ENCODE measurements around the gene WAS.
"Not testable (repeated sequence)": the region's sequence is repeated elsewhere in the genome, so short reads cannot be mapped to it uniquely, and the experiment has no call there.

Gene WAS

GRCh38 chrX:48676893-48677270 is 6.7 kb upstream of the WAS start:
- no peak for DNase-seq (ENCODE audit: low read depth)
- peak overlapping the region; percentile 85 for H3K4me3 ChIP-seq (ENCODE audit: low read depth, low read length)
- no peak for TF ChIP-seq CTCF (IDR thresholded peaks at IDR 0.05; ENCODE audit: low read depth, low read length, missing control alignments)

GRCh38 chrX:48677516-48677915 is 6.1 kb upstream of the WAS start:
- no peak for DNase-seq (ENCODE audit: low read depth)
- TF ChIP-seq CTCF (IDR thresholded peaks at IDR 0.05; ENCODE audit: low read depth, low read length, missing control alignments), result no peak
- H3K4me3 ChIP-seq (ENCODE audit: low read depth, low read length), result peak overlapping the region; percentile 85

- not testable (repeated sequence) for DNase-seq (ENCODE audit: low read depth); H3K4me3 ChIP-seq (ENCODE audit: low read depth, low read length)
These were observed 3.1 kb upstream of the WAS start for GRCh38 chrX:48680467-48680866.

GRCh38 chrX:48680925-48681324 is 2.7 kb upstream of the WAS start:
- not testable (repeated sequence) for H3K4me3 ChIP-seq (ENCODE audit: low read depth, low read length); DNase-seq (ENCODE audit: low read depth)

- TF ChIP-seq CTCF (IDR thresholded peaks at IDR 0.05; ENCODE audit: low read depth, low read length, missing control alignments), result no peak
- no peak for DNase-seq (ENCODE audit: low read depth)
- H3K4me3 ChIP-seq (ENCODE audit: low read depth, low read length), result no peak overlapping the region
These were observed 1.9 kb upstream of the WAS start for GRCh38 chrX:48681539-48682183.

GRCh38 chrX:48682795-48683194 is 804 bp upstream of the WAS start:
- H3K4me3 ChIP-seq (ENCODE audit: low read depth, low read length); DNase-seq (ENCODE audit: low read depth): not testable (repeated sequence)

- peak overlapping the region; percentile 88 for H3K4me3 ChIP-seq (ENCODE audit: low read depth, low read length)
- TF ChIP-seq CTCF (IDR thresholded peaks at IDR 0.05; ENCODE audit: low read depth, low read length, missing control alignments), result no peak
- no peak for DNase-seq (ENCODE audit: low read depth)
These were observed 535 bp downstream of the WAS start for GRCh38 chrX:48684134-48684533.

GRCh38 chrX:48685416-48685815 is 1.8 kb downstream of the WAS start:
- DNase-seq (ENCODE audit: low read depth), result no peak
- TF ChIP-seq CTCF (IDR thresholded peaks at IDR 0.05; ENCODE audit: low read depth, low read length, missing control alignments), result no peak
- no peak overlapping the region for H3K4me3 ChIP-seq (ENCODE audit: low read depth, low read length)

Data from GM12864 (cell line).